MG63 (cell line): ENCODE measurements around the gene COL27A1. TPM values are rescaled to one million over a fixed set of nuclear protein-coding genes. Genes with fewer than 3 reads are reported as not detected.

Experiments used
- DNase-seq: peaks from one replicate; pipeline ENCODE4 v3.0.0-alpha.2; 2020
- H3K27me3 ChIP-seq: fragments of 250-450 bp; sonication (Bioruptor Pico); 2 replicates; pipeline ENCODE4 v1.5.1; 2020; ENCODE audit warnings: mild to moderate bottlenecking, moderate library complexity
- H3K36me3 ChIP-seq: fragments of 250-450 bp; sonication (Bioruptor Pico); 2 replicates; pipeline ENCODE4 v1.5.1; 2020; ENCODE audit warnings: mild to moderate bottlenecking, moderate library complexity
- H3K4me3 ChIP-seq: fragments of 250-450 bp; sonication (Bioruptor Pico); 2 replicates; pipeline ENCODE4 v1.5.1; 2020; ENCODE audit warnings: mild to moderate bottlenecking, moderate library complexity
- H3K9me3 ChIP-seq: fragments of 250-450 bp; sonication (Bioruptor Pico); 2 replicates; pipeline ENCODE4 v1.5.1; 2020; ENCODE audit warnings: mild to moderate bottlenecking, moderate library complexity
- total RNA-seq: library from RNA; depleted of rRNA; stranded (reverse); fragments of >200 nt; shearing (Covaris generic); gene quantifications from 2 replicates; pipeline ENCODE4 v1.2.3, GENCODE V29; 2014; ENCODE audit warnings: low replicate concordance; rRNA removed

The COL27A1 gene
- 1.1 and 1.3 TPM in 2 replicates for total RNA-seq

DNA sequence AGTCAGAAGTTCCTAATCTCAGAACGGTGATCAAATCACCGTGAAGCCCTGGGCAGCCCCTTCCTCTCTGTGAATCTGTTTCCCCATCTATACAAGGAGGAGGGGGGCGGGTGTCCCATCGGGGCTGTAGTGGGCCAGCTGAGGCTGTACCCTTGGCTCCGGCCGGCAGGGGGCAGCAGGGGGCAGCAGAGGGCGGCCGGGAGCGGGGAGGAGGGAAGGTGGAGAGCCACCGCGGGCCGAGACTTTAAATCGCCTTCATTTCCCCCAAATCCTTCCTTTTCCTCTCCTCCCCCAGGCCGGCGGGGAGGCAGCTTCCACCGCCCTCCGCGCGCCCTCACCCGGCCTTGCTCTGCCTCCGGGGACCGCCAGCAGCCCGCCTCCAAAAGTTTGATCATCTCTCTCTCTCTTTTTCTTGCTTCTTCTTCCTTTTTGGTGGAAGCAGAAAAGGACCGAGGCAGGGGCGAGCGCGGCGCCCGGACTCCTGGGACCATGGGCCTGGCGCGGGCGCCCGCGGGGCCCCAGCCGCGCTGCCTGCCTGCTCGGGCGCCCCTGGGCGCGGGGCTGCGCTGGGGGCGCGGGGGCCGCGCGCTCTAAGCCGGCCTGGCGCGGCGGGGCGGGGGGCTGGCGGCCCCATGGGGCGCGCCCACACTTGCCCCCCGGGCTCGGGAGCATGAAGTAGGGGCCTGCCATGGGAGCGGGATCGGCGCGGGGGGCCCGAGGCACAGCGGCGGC, at the start of gene COL27A1:
COL27A1 (plus strand) TSS at position 275 of the 732 bp plus-strand sequence; CDS start at position 689, 414 bp downstream.
- DNase-seq, result peak; percentile 81
- Histone ChIP-seq H3K4me3 (peak within 1 kb of the TSS; percentile 66), H3K36me3 (no peaks in the 10 kb centered on the region), H3K9me3 (no peaks in the 10 kb centered on the region), H3K27me3 (peaks cover 13% of the 10 kb centered on the region)

DNA sequence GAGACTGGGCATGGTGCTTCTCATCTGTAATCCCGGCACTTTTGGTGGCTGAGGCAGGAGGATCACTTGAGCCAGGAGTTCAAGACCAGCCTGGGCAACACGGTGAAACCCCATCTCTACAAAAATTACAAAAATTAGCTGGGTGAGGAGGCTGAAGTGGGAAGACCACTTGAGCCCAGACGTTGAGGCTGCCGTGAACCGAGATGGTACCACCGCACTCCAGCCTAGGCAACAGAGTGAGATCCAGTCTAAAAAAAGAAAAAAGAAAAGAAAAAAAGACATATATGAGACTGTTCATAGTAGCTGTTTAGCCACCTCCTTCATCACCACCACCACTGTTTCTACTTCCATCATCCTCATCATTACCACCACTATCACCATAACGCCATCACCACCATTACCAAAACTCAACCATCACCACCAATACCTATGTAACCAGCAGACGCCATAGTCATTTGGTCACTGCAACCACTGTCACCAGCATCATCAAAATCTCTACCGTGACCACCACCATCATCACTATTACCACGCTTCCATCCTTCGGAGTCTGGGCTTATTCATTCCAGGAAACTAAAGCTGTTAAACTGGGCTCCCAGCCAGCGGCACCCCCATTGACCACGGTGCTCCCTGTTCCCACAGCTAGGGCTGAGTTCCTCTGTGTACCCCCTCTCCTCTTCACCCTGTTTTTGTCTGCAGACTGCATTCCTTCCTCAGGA, 47.9 kb upstream of the COL27A1 start:
- no peak for DNase-seq
- H3K36me3 ChIP-seq, result no peaks in the 10 kb centered on the region
- H3K4me3 ChIP-seq, result no peak overlapping the region
- peaks cover 4% of the 10 kb centered on the region; the same call in 1 of the 2 replicates for H3K27me3 ChIP-seq
- H3K9me3 ChIP-seq, result peaks cover 5% of the 10 kb centered on the region

DNA sequence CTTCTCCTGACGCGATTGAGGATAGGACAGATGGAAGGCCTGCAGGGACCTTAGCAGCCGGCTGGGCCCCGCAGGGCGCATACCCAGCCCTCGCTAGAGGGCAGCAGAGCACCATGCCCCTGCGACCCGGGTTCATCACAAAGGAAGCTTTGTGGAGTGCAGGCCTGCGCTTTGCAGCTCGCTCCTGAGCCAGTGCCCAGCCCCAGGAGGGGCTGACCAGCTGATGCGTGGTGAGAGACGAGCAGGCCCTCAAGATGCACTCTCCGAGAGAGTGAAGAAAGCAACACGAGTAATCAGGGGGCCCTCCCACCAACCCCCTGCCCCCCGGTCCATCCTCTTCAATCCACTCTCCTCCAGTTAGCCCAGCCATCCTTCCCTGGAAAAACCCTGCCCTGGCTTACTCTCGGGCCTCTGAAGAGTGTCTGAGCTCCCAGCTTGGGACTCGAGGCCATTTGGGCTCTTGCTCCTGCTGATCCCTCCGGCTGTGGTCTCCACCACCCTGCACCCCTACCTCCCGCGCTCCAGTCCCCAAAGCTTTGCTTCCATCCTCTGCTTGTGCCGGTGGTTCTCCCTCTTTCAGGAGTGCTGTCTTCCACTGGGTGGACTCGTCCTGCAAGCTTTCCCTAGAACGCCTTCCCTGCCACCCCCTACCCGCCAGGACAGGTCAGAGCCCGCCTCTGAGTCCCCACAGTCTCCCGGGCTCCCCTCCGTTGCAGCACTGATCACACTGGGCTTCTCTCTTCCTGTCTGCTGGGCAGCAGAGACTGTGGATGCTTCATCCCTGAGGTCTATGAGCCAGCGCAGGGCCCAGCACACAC, 47.1 kb upstream of the COL27A1 start:
- no peaks in the 10 kb centered on the region for H3K36me3 ChIP-seq
- H3K27me3 ChIP-seq, result peaks cover 4% of the 10 kb centered on the region; the same call in 1 of the 2 replicates
- DNase-seq, result peak; percentile 59
- no peaks in the 10 kb centered on the region for H3K9me3 ChIP-seq
- H3K4me3 ChIP-seq, result no peak overlapping the region

DNA sequence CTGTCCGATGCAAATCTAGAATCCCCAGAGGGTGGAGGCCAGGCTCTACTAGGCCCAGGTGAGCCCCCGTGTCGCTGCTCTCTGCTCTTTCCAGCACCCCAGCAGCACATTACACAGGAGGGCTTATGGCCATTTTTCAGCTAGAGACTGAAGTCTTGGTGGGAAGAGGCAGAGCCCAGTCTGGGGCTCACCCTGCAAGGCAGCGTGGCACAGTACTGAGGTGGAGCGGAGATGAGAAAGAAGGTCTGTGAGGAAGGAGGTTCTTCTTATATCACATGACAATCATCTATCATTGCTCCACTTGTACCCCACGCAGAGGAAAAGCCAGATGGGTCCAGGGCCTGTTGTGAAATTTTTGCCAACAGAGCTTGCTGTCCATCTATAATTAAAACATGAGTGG, 46.2 kb upstream of the COL27A1 start:
- DNase-seq, result no peak
- no peaks in the 10 kb centered on the region for H3K9me3 ChIP-seq
- peaks cover 4% of the 10 kb centered on the region; the same call in 1 of the 2 replicates for H3K27me3 ChIP-seq
- H3K4me3 ChIP-seq, result no peak overlapping the region
- no peaks in the 10 kb centered on the region for H3K36me3 ChIP-seq

DNA sequence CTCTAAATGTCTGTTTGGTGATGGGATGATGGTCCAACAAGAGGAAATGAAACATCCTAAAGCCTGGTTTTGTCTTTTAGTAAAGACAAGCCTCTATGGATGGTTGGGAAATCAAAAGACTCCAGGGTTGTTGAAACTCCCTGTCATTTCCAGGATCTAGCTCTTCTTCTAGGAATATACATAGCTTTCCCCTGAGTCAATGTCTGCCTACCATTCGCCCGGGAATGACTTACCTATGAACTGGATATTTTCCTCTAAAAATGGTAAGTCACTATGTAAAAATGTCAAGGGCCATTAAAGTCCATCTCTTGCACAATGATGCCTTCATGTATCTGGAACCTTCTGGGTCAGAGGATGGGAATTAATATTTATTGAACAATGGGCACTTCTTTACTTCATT, 45.2 kb upstream of the COL27A1 start:
- Histone ChIP-seq H3K4me3 (no peak overlapping the region), H3K9me3 (no peaks in the 10 kb centered on the region), H3K36me3 (no peaks in the 10 kb centered on the region), H3K27me3 (peaks cover 3% of the 10 kb centered on the region; the same call in 1 of the 2 replicates)
- DNase-seq, result no peak

DNA sequence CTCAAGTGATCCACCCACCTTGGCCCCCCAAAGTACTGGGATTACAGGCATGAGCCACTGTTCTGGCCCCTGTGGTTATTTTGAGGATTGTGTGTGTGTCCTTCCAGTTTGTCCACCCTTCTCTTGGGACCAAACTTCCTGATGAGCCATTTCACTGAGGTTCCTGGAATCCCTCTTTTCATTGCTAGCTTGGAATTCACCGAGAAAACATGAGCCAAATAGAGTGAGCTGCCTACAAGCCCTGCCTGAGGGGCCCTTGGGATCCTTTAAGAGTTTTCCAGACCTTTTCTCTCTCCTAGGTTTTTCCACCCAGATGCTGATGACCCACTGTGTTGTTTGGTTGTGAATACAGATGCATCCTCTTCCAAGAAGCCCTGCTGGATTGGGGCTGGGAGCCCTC, 43.0 kb upstream of the COL27A1 start:
- Histone ChIP-seq H3K4me3 (no peak overlapping the region), H3K36me3 (no peaks in the 10 kb centered on the region), H3K9me3 (no peaks in the 10 kb centered on the region), H3K27me3 (no peaks in the 10 kb centered on the region)
- no peak for DNase-seq

DNA sequence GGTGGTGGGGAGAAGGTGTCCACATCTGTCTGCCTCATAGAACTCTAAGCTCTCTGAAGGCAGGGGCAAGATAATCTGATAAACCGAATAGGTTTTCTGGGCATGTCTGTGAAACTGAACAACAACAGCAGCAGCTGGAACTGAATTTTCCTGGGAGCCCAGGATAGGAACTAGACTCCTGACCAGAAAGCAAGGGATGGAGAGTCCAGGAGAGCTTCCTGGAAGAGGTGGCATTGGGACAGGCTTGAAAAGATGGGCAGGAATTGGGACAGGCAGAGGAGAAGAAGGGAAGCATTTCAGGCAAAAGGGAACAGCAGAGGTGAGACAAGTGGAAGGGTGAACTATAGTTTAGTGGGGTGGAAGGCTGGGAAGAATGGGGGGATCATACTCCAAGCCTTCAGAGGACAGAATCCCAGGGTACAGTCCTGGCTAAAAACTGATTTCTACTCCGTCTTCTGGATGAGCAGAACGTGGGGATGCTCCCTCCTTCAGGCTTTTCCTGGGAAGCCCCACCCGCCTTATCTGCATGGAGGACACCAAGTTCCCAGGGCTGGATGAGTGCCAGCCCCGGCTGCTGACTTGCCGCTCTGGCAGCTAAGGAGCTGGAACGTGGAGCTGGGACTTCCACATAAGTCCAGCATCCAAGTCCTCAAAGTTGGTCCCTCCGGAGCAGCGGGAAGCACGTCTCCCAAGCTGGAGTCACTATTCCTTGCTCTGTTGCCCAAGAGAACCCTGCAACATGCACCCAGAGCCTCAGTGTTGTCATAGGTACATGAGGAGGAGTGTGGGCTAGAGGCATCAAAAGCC, 42.4 kb upstream of the COL27A1 start:
- H3K9me3 ChIP-seq, result no peaks in the 10 kb centered on the region
- no peaks in the 10 kb centered on the region for H3K36me3 ChIP-seq
- no peaks in the 10 kb centered on the region for H3K27me3 ChIP-seq
- H3K4me3 ChIP-seq, result no peak overlapping the region
- DNase-seq, result no peak

DNA sequence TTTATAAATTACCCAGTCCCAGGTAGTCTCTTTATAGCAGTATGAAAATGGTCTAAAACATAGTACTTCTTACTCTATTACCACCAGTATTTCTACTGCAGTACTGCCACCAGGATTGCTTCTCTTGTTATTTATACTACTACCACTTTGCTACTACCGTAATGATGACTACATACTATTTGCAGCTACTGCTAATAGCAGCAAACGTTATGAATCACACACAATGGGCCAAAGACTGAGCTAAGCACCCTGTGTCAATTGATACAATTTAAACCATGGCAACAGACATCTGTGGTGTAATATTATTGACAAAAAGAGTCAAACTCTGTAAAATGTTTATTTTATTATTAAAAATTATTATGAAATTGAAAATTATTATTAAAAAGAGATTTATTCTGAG, 41.0 kb upstream of the COL27A1 start:
- Histone ChIP-seq H3K9me3 (no peaks in the 10 kb centered on the region), H3K27me3 (no peaks in the 10 kb centered on the region), H3K4me3 (no peak overlapping the region), H3K36me3 (no peaks in the 10 kb centered on the region)
- DNase-seq, result no peak

DNA sequence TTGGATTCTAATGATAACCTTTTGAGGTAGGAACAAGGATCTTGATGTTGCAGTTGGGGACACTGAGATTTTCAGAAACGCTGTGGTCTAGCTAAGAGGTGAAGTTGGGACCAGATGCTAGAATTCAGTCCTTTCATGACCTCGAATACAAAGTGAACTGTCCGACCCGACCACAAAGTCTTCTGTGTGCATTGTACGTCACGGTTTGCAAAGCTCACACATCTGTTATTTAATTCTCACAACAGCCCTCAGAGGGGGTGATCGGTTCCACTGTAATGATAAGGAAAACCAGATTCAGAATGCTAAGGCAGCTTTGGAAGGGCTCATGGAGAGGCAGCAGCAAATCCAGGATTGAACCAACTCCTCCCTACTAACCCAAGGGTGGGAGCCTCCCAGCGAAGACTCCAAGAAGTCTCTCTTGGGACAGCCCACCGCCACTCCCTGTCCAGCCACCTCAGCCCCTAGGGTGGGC, 39.6 kb upstream of the COL27A1 start:
- Histone ChIP-seq H3K27me3 (no peaks in the 10 kb centered on the region), H3K36me3 (no peaks in the 10 kb centered on the region), H3K9me3 (no peaks in the 10 kb centered on the region), H3K4me3 (no peak overlapping the region)
- no peak for DNase-seq

DNA sequence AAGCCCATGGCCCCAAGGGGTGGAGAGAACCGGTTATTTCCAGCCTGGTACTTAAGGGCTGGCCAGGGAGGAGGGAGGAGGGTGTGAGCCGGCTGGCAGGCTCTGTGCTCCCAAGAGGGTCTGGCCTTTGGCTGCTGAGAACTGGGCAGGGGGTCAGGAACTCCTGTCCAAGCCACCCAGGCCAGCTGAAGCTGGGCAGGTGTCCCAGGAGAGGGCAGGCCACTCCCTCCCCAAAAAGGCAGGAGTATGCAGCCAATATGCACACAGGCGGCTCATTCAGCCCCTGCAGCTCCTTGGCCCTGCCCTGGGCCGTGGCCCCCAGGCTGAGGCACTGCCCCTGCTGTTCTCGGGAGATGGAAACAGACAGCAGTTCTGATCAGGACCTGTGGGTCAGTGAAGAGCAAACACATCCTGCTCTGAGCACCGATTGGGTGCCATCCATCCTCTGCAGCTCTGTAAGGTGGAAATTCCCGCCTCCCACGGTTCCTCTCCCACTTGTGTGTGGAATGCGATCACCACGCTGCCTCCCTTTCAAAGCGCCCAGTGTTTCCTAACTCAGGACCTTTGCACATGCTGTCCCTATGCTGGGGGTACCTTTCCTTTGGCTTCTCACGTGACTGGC, 39.1 kb upstream of the COL27A1 start:
- DNase-seq, result no peak
- H3K27me3 ChIP-seq, result no peaks in the 10 kb centered on the region

DNA sequence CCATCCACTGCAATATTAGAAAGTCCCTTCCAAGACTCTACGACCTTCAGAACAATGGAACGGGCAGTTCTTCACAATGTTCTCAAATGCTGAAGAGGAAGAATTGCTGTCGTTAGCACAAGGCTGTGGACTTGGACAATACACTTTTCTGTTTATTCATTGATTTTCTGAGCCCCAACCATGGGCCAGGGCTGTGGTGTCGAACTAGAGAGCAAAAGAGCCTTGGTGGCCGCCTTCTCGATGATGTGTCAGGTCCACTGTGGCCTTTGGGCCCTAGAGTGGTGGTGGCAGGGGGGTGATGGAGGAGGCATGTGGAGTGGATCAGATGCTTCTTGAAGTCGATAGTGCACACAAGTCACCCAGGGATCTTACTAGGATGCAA, 37.7 kb upstream of the COL27A1 start:
- Histone ChIP-seq H3K9me3 (no peaks in the 10 kb centered on the region), H3K36me3 (no peaks in the 10 kb centered on the region), H3K27me3 (no peaks in the 10 kb centered on the region), H3K4me3 (no peak overlapping the region)
- DNase-seq, result no peak

More for the DNA sequence above, 39.1 kb upstream of the COL27A1 start:
- Histone ChIP-seq H3K9me3 (no peaks in the 10 kb centered on the region), H3K4me3 (no peak overlapping the region), H3K36me3 (no peaks in the 10 kb centered on the region)

DNA sequence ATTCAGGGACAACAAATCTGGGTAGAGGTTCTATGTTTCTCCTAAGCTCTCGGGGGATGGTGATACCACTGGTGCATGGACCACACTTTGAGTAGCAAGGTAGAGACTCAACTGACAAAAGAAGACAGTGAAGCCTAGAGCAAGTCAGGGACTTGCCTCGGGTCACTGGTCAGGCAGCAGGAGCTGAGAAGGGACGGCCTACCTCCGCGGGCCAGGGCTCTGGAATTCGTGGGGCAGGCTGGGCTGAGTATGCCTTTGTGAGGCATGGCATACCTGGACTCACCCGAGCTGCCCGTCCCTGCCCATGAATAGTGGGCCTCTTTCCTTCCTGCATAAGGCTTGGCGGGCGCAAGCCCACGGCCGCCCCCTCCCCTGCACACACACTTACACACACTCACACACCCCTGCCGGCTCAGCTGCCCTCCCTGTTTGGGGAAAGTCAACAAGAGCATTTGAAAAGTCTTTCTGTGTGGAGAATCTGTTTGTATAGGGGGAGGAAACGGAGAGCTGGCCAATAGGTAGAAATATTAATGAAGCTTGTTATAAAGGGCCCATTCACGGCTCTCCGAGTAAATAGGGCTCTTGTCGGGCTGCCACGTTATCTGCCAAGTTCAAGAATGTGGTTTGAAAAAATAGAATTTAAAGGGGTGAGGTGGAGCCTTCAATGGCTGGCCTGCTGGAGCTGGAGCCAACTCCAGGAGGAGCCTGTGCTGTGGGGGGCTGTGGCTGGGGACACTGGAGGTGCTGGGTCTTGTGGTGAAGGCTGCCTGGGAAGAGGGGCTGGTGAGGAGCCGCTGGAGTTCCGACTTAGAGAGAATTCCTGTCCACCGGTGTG, 37.1 kb upstream of the COL27A1 start:
- DNase-seq, result no peak

DNA sequence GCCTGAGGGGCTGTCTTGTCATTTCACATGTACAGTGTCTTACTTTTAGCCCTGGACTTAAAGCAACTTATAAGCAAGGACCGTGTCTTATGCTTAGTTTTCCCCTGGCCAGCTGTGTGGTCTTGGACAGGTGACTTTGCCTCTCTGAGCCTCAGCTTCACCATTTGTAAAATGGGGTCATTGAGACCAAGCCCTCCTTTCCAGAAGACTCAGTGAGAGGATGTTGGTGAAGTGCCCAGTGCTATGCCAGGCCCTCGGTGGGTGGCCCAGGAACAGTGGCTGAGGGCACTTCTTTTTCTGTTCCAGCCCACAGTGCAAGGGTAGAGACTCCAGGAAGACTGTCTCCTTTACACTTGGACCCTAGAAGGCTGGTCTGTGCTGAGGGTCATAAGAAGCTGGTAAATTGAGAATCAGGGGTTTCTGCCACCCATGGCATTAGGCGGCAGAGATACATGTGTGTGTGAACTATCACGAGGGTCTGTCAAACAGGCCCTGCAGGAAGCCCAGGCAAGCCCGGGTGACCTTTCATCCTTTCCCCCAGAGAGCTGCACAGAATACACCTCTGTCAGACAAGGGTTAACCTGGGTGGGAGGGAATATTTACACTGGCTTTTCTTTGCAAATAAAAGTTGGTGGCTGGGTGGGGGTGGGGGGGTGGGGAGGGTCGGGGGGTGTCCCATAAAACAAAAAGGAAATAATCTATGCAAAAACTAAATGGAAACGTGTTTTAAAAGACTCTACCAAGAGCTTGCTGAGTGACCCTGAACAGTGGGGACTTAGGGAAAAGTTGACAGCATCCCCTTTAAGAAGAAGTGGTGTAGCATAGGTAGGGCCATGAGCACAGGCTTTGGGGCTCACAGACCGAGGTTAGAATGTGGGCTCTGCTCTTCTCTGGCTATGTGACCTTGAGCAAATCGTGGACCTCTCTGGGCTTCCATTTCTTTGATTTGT, 35.8 kb upstream of the COL27A1 start:
- no peaks in the 10 kb centered on the region for H3K36me3 ChIP-seq
- H3K27me3 ChIP-seq, result no peaks in the 10 kb centered on the region
- no peak for DNase-seq
- no peak overlapping the region for H3K4me3 ChIP-seq
- H3K9me3 ChIP-seq, result no peaks in the 10 kb centered on the region

More for the DNA sequence above, 37.1 kb upstream of the COL27A1 start:
- Histone ChIP-seq H3K4me3 (no peak overlapping the region), H3K27me3 (no peaks in the 10 kb centered on the region), H3K36me3 (no peaks in the 10 kb centered on the region), H3K9me3 (no peaks in the 10 kb centered on the region)
